Skin epidermis (tissue), 12 donors: Measurements from ENCODE around the gene ZNF462.

Source experiments
- H3K27ac ChIP-seq, 21 experiments: fragments of 200-600 bp; sonication (generic) in 11 of 21; one replicate each; pipeline ENCODE4 v1.5.0; 2020; ENCODE audit warnings: mild to moderate bottlenecking in 3 of 21, inconsistent platforms in 2 of 21, moderate library complexity in 2 of 21
- H3K4me3 ChIP-seq, 7 experiments: fragments of 200-600 bp; sonication (generic) in 2 of 7; one replicate each; pipeline ENCODE4 v1.5.0; 2020; ENCODE audit warnings: inconsistent platforms in 2 of 7, mild to moderate bottlenecking in 2 of 7, moderate library complexity in 1 of 7

The ZNF462 gene

GRCh38 chr9:106918825-106919509 lies 56.0 kb downstream of the ZNF462 start:
- H3K27ac ChIP-seq, result no peak overlapping the region
- no peak overlapping the region for H3K4me3 ChIP-seq

- peak overlapping the region in 10 of 21 experiments; percentile 6 to 80 (median 62) for H3K27ac ChIP-seq
Observed at GRCh38 chr9:106920091-106920490, 57.1 kb downstream of the ZNF462 start.

GRCh38 chr9:106920701-106921283 lies 57.8 kb downstream of the ZNF462 start:
- Histone ChIP-seq H3K4me3 (no peak overlapping the region), H3K27ac (peak overlapping the region in 19 of 21 experiments; percentile 6 to 81 (median 62))

More at GRCh38 chr9:106920091-106920490, 57.1 kb downstream of the ZNF462 start:
- H3K4me3 ChIP-seq, result no peak overlapping the region

GRCh38 chr9:106921341-106921899 lies 58.5 kb downstream of the ZNF462 start:
- H3K4me3 ChIP-seq, result no peak overlapping the region
- H3K27ac ChIP-seq, result peak overlapping the region in 19 of 21 experiments; percentile 6 to 81 (median 62)

GRCh38 chr9:106922026-106922425 lies 59.1 kb downstream of the ZNF462 start:
- Histone ChIP-seq H3K27ac (peak overlapping the region in 5 of 21 experiments; percentile 7 to 81 (median 66)), H3K4me3 (no peak overlapping the region)

GRCh38 chr9:106925392-106925791 lies 62.4 kb downstream of the ZNF462 start:
- no peak overlapping the region for H3K27ac ChIP-seq
- H3K4me3 ChIP-seq, result no peak overlapping the region

GRCh38 chr9:106927916-106928315 lies 65.0 kb downstream of the ZNF462 start:
- no peak overlapping the region for H3K27ac ChIP-seq

GRCh38 chr9:106928350-106928749 lies 65.4 kb downstream of the ZNF462 start:
- no peak overlapping the region for H3K4me3 ChIP-seq
- no peak overlapping the region for H3K27ac ChIP-seq

More at GRCh38 chr9:106927916-106928315, 65.0 kb downstream of the ZNF462 start:
- no peak overlapping the region for H3K4me3 ChIP-seq

GRCh38 chr9:106929471-106930177 lies 66.7 kb downstream of the ZNF462 start:
- H3K4me3 ChIP-seq, result no peak overlapping the region
- no peak overlapping the region for H3K27ac ChIP-seq

GRCh38 chr9:106930477-106930876 lies 67.5 kb downstream of the ZNF462 start:
- H3K4me3 ChIP-seq, result no peak overlapping the region
- H3K27ac ChIP-seq, result no peak overlapping the region

- Histone ChIP-seq H3K27ac (no peak overlapping the region), H3K4me3 (no peak overlapping the region)
Observed at GRCh38 chr9:106931466-106931865, 68.5 kb downstream of the ZNF462 start.

GRCh38 chr9:106932178-106932577 lies 69.2 kb downstream of the ZNF462 start:
- H3K27ac ChIP-seq, result no peak overlapping the region
- no peak overlapping the region for H3K4me3 ChIP-seq

- no peak overlapping the region for H3K4me3 ChIP-seq
- H3K27ac ChIP-seq, result no peak overlapping the region
Observed at GRCh38 chr9:106932675-106933074, 69.7 kb downstream of the ZNF462 start.

- no peak overlapping the region for H3K4me3 ChIP-seq
- no peak overlapping the region for H3K27ac ChIP-seq
Observed at GRCh38 chr9:106933470-106933869, 70.5 kb downstream of the ZNF462 start.

GRCh38 chr9:106934442-106935238 lies 71.7 kb downstream of the ZNF462 start:
- H3K4me3 ChIP-seq, result no peak overlapping the region
- H3K27ac ChIP-seq, result no peak overlapping the region

- no peak overlapping the region for H3K4me3 ChIP-seq
Observed at GRCh38 chr9:106936680-106937079, 73.7 kb downstream of the ZNF462 start.

GRCh38 chr9:106941916-106942315 lies 79.0 kb downstream of the ZNF462 start:
- Histone ChIP-seq H3K27ac (no peak overlapping the region), H3K4me3 (no peak overlapping the region)

More at GRCh38 chr9:106936680-106937079, 73.7 kb downstream of the ZNF462 start:
- H3K27ac ChIP-seq, result no peak overlapping the region

GRCh38 chr9:106945727-106946660 lies 83.0 kb downstream of the ZNF462 start:
- peak overlapping the region in 2 of 21 experiments; percentile 13 to 22 for H3K27ac ChIP-seq
- H3K4me3 ChIP-seq, result no peak overlapping the region
